Transverse colon (tissue), 3 donors: ENCODE measurements around the gene BRI3BP.

Experiments
- CTCF ChIP-seq, 5 experiments: fragments of 200-600 bp in 3 of 5; fragments of 450-650 bp in 2 of 5; sonication (generic) in 3 of 5; IDR thresholded peaks; 1 replicate in 2 of 5; 2 replicates in 3 of 5; pipeline ENCODE4 v1.5.1; 2016 to 2017; ENCODE audit warnings: antibody characterized with exemption in 5 of 5, inconsistent platforms in 3 of 5, mild to moderate bottlenecking in 2 of 5, moderate library complexity in 1 of 5
- EP300 ChIP-seq: sonication (generic); formaldehyde crosslinking; IDR thresholded peaks from one replicate; pipeline ENCODE4 v1.6.1; 2017; ENCODE audit warnings: antibody characterized with exemption, low read depth

- TF ChIP-seq CTCF (IDR thresholded peaks at IDR 0.05) = no peak
- no peak for TF ChIP-seq EP300
Observed at GRCh38 chr12:124975276-124975675, 18.2 kb upstream of the BRI3BP start.
